IPS DF 6.9 (cell line): ENCODE data around the gene PLOD1.
"Not testable (repeated sequence)": the region's sequence is repeated elsewhere in the genome, so short reads cannot be mapped to it uniquely, and the experiment has no call there.

Experiments used
- DNase-seq: peaks from one replicate; pipeline ENCODE4 v3.0.0-alpha.2; 2013; ENCODE audit warnings: low read depth, low spot score
- H3K27ac ChIP-seq: one replicate; pipeline ENCODE4 v1.5.1; 2013; ENCODE audit warnings: low read length, control low read depth
- H3K27me3 ChIP-seq: 2 replicates; pipeline ENCODE4 v1.6.1; 2013; ENCODE audit warnings: mild to moderate bottlenecking, low read length; ENCODE audit not compliant: control insufficient read depth, insufficient read depth
- H3K36me3 ChIP-seq: 2 replicates; pipeline ENCODE4 v1.6.1; 2013; ENCODE audit warnings: low read length; ENCODE audit not compliant: control insufficient read depth, insufficient read depth
- H3K4me1 ChIP-seq: 2 replicates; pipeline ENCODE4 v1.6.1; 2013; ENCODE audit warnings: low read length; ENCODE audit not compliant: control insufficient read depth, insufficient read depth
- H3K4me3 ChIP-seq: 2 replicates; pipeline ENCODE4 v1.5.1; 2013; ENCODE audit warnings: mild to moderate bottlenecking, low read length
- H3K9me3 ChIP-seq: 2 replicates; pipeline ENCODE4 v1.6.1; 2013; ENCODE audit warnings: low read length, inconsistent platforms; ENCODE audit not compliant: control insufficient read depth, insufficient read depth
- WGBS: extraction: QIAGEN DNeasy Blood & Tissue Kit; methylation state at CpG from one replicate; pipeline ENCODE4 v1.1.7; 2013; ENCODE audit warnings: mixed read lengths, missing lambda C conversion rate; ENCODE audit not compliant: insufficient read length, insufficient coverage; 5-methylcytosine and 5-hydroxymethylcytosine counted together

The PLOD1 gene

DNA sequence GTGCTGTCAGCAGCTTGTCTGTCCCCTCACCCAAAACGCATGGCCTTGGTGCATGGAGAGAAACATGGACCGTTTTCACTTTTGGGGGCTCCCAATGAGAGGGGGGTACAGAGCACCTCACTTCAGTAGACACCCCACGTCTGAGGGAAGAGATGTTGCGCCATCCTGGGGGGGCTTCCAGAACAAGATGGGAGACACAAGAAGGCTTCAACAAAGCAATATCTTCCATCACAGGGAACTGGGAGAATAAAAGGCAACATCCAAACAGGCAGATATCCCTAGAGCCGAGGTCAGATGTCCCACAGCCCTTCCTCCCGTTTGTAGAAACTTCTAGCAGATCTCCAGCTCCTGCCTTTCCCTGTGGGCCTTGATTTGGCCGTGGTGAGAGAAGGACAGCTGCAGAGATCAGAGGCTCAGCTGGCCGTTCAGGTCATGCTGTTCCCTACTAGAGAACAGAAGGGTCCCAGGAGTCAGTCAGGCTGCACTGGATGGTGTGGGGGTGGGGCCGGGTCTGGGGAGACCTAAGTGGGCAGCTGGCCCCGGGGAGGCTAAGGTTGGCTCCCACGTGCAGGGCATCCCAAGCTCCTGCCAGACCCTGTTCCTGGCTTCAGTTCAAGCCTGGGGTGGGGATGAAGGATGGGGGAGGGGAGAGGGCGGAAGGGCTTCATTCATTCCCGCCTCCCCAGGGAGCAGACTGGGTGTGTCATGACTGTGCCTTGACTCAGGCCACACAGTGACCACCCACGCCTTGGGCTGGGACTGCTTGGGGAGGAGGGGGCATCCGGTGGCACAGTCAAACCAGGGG lies 4.4 kb downstream of the PLOD1 start:
- DNase-seq: no peak
- Histone ChIP-seq H3K27ac (no peak overlapping the region), H3K36me3 (no peaks in the 10 kb centered on the region), H3K9me3 (no peaks in the 10 kb centered on the region), H3K27me3 (no peaks in the 10 kb centered on the region), H3K4me1 (peaks cover 4% of the 10 kb centered on the region; the same call in 1 of the 2 replicates), H3K4me3 (no peak overlapping the region)
- no CpG with 5 or more reads among the region's 15 CpGs for WGBS

DNA sequence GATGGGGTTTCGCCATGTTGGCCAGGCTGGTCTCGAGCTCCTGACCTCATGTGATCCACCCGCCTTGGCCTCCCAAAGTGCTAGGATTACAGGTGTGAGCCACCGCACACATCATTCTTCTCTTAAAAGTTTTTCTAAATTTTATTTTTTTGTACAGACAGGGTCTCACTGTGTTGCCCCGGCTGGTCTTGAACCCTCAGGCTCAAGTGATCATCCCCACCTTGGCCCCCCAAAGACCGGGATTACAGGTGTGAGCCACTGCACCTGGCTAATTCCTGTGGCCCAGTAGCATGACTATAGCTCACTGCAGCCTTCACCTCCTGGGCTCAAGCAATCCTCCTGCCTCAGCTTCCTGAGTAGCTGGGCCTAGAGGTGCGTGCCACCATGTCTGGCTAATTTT lies 5.3 kb downstream of the PLOD1 start:
- H3K36me3 ChIP-seq, H3K9me3 ChIP-seq, H3K27ac ChIP-seq, H3K27me3 ChIP-seq, H3K4me1 ChIP-seq, H3K4me3 ChIP-seq, DNase-seq: not testable (repeated sequence)
- WGBS: no CpG with 5 or more reads among the region's 7 CpGs

DNA sequence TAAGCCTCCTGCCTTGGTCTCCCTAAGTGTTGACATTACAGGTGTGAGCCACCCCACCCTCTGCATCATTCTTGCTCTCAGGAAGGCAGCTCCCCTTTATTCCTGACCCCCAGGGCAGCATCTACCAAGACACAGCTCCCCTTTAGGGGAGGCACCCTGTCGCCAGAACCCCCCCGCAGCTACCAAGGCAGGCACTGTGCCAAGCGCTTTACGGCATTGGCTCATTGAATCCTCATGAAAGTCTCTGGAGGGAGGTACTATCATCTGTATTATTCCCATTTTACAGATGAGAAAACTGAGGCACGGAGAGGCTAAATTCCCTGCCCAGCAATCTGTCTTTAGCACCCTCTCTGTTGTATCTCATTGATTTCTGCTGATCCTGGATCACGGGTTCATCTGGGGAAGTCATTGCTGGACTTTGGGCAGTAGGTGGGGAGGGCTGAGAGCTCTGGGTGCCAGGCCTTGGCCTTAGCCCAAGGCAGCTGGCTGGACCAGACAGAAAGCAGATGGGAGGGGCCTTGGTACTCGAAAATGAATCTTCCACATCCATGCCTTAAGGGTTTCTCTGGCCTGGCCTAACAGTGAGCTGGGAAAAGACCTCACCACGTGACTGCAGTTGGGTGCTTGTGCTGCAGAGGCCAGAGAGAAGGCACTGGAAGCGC lies 5.9 kb downstream of the PLOD1 start:
- no CpG with 5 or more reads among the region's 9 CpGs for WGBS

DNA sequence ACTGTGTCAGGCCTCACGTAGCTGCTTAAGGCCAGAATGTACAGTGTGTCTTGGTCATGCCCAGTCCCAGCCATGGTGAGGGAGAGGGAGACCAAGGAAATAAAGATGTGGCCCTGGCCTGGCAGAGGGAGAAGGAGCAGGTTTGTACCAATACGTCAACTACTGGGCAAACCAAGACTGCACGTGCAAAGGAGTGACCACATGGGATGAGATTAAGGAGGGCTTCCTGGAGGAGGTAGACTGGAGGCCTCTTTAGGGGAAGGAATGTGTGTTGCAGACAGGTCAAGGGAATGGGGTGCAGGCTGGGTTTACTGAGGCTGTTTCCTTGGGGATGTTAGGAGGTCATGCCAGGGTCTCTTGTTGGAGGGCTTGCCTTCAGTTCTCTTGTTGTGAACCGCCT lies 7.8 kb downstream of the PLOD1 start:
- DNase-seq: no peak
- Histone ChIP-seq H3K4me3 (no peak overlapping the region), H3K27ac (no peak overlapping the region), H3K36me3 (no peaks in the 10 kb centered on the region), H3K9me3 (no peaks in the 10 kb centered on the region), H3K4me1 (peaks cover 4% of the 10 kb centered on the region; the same call in 1 of the 2 replicates), H3K27me3 (no peaks in the 10 kb centered on the region)
- no CpG with 5 or more reads among the region's 4 CpGs for WGBS

More for the DNA sequence above, 5.9 kb downstream of the PLOD1 start:
- no peaks in the 10 kb centered on the region for H3K27me3 ChIP-seq
- H3K4me3 ChIP-seq: no peak overlapping the region
- DNase-seq: no peak
- no peaks in the 10 kb centered on the region for H3K9me3 ChIP-seq
- H3K36me3 ChIP-seq: no peaks in the 10 kb centered on the region
- no peak overlapping the region for H3K27ac ChIP-seq
- H3K4me1 ChIP-seq: peaks cover 4% of the 10 kb centered on the region; the same call in 1 of the 2 replicates

DNA sequence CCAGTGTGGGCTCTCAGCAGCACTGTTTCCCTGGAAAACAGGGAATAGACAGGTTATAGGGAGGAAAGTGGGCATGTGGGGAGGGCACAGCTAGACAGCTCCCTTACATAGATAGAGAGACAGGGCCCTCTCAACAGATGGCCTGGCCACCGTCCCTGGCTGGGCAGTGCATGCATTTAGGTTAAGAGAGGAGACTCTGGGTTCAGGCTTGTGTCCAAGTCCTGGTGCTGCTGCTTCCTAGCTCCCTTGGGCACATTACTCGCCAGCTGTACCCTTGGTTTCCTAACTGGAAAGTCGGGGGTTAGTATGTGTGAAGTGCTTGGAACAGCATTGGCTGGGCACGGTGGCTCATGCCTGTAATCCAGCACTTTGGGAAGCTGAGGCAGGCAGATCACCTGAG lies 9.1 kb downstream of the PLOD1 start:
- H3K9me3 ChIP-seq: no peaks in the 10 kb centered on the region
- DNase-seq: no peak
- no peaks in the 10 kb centered on the region for H3K36me3 ChIP-seq
- WGBS: no CpG with 5 or more reads among the region's 4 CpGs
- H3K4me3 ChIP-seq: no peak overlapping the region
- no peak overlapping the region for H3K27ac ChIP-seq
- peaks cover 4% of the 10 kb centered on the region; the same call in 1 of the 2 replicates for H3K4me1 ChIP-seq
- no peaks in the 10 kb centered on the region for H3K27me3 ChIP-seq

DNA sequence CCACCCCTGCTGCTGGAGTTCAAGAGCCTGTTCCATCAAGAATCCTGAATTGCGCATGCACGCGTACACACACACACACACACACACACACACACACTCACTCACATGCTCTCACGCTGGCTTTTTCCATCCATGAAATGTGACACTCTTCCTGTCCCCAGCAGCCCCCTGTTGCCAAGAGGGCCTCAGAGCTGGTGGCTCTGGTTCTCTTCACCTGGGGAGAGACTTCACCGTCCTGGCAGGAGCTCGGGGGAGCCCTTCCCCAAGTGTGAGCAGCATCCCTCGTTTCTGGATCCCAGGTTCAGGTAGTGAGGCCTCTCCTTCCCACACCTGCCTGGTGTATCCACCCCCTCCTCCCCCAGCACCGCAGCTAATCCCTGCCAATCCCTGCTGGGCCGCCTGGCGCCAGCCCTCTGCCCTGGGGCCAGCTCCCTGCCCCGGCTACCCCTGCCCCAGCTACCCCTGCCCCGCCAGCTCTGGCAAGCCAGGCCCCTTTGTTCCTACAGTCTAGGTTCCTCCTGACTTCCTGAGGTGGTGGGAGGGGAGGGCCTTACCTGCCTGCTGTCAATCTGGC lies 9.9 kb downstream of the PLOD1 start:
- no peak for DNase-seq
- WGBS: no CpG with 5 or more reads among the region's 12 CpGs

DNA sequence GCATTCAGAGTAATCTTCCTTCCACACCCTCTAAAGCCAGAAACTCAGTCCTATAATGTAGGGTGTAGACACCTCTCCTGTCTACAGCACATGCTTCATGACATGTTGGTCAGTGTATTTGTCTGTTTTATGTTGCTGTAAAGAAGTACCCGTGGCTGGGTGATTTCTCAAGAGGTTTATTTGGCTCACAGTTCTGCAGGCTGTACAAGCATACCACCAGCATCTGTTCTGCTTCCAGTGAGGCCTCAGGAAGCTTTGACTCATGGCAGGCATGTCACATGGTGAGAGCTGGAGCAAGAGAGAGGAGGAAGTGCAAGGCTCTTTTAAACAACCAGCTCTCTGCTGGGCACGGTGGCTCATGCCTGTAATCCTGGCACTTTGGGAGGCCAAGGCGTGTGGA lies 12.1 kb downstream of the PLOD1 start:
- Histone ChIP-seq H3K4me1 (peaks cover 4% of the 10 kb centered on the region; the same call in 1 of the 2 replicates), H3K4me3 (no peak overlapping the region), H3K9me3 (no peaks in the 10 kb centered on the region), H3K27ac (no peak overlapping the region), H3K36me3 (no peaks in the 10 kb centered on the region; the same call in 1 of the 2 replicates), H3K27me3 (no peaks in the 10 kb centered on the region)
- no peak for DNase-seq
- no CpG with 5 or more reads among the region's 3 CpGs for WGBS

More for the DNA sequence above, 9.9 kb downstream of the PLOD1 start:
- no peaks in the 10 kb centered on the region; the same call in 1 of the 2 replicates for H3K36me3 ChIP-seq
- no peaks in the 10 kb centered on the region for H3K27me3 ChIP-seq
- H3K27ac ChIP-seq: no peak overlapping the region
- H3K4me3 ChIP-seq: no peak overlapping the region
- no peaks in the 10 kb centered on the region for H3K9me3 ChIP-seq
- peaks cover 4% of the 10 kb centered on the region; the same call in 1 of the 2 replicates for H3K4me1 ChIP-seq

DNA sequence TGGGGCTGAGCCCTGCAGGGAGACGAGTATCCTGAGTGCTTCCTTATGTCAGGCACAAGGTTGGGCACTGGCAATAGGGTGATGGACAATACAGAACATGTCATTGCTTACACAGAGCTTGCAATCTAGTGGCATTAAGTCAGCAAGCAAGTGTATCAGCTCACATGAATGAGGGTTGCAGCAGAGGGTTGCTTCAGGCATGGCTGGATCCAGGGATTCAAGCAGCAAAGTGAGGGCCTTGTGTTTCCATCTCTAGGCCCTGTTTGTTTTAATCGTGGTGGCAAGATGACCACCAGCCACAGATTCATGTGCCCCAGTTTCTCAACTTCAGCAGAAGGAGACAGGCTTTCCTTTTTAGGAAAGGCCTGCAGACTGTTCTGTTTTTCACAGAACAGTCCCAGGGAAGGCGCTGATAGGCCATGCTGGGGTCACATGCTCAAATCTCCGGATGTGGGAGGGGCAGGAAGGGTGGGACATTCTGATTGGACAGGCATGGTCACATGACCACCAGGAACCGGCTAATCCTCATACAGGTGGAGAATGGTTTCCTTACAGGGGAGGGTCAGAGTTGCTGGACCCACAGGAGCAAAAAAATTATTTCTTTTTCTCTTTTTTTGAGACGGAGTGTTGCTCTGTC lies 14.4 kb downstream of the PLOD1 start:
- no peak overlapping the region for H3K27ac ChIP-seq
- H3K4me1 ChIP-seq: 0 out of 2 replicates have a peak, but pooled peaks cover 2% of the 10 kb centered on the region
- H3K4me3 ChIP-seq: no peak overlapping the region
- no peak for DNase-seq
- H3K36me3 ChIP-seq: no peaks in the 10 kb centered on the region; the same call in 1 of the 2 replicates
- H3K9me3 ChIP-seq: no peaks in the 10 kb centered on the region
- no peaks in the 10 kb centered on the region for H3K27me3 ChIP-seq
- WGBS: no CpG with 5 or more reads among the region's 6 CpGs

DNA sequence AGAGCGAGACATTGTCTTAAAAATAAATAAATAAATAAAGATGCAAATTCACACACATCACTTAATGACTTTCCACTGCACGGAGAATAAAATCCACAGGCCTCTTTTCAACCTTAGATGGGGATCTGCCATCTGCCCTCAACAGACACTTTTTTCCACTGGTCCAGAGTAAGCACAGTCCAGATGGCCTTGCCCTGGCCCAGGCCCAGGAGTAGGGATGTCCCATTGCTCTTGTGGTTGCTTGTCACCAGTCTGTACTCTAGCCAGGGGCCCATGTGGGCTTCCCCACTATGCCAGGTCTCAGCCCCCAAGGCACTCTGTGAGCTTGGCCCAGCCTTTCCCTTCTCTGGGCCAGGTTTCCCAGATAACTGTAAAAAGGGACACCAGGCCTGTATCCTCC lies 17.4 kb downstream of the PLOD1 start:
- no CpG with 5 or more reads among the region's 2 CpGs for WGBS
- no peaks in the 10 kb centered on the region for H3K9me3 ChIP-seq
- no peak for DNase-seq
- H3K27ac ChIP-seq: no peak overlapping the region
- no peaks in the 10 kb centered on the region; the same call in none of the 2 replicates for H3K36me3 ChIP-seq
- H3K27me3 ChIP-seq: no peaks in the 10 kb centered on the region
- no peak overlapping the region for H3K4me3 ChIP-seq
- H3K4me1 ChIP-seq: no peaks in the 10 kb centered on the region

DNA sequence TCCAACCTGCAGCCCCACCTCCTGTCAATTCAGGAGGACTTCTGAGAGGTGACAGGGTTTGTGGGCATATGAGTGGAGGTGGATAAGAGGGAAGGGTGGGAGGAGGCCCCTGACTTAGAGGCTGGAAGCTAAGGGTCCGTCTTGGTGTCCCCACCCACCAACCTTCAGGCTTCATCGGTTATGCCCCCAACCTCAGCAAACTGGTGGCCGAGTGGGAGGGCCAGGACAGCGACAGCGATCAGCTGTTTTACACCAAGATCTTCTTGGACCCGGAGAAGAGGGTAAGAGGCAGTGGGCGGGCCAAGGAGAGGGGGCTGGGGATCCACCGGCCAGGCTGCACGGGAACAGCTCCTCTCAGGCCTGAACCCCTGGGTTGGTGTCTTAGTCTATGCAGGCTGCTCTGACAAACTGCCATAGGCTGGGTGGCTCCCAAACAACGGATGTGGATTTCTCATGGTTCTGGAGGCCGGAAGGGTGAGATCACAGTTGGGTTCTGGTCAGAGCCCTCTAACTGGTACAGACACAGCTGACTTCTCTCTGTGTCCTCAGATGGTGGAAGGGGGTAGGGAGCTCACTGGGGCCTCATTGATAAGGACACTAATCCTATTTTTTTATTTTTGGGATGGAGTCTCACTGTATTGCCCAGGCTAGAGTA lies 18.1 kb downstream of the PLOD1 start:
- H3K4me3 ChIP-seq: no peak overlapping the region
- no peaks in the 10 kb centered on the region for H3K4me1 ChIP-seq
- no peaks in the 10 kb centered on the region for H3K9me3 ChIP-seq
- H3K27me3 ChIP-seq: no peaks in the 10 kb centered on the region
- no peak for DNase-seq
- no peak overlapping the region for H3K27ac ChIP-seq
- no peaks in the 10 kb centered on the region; the same call in none of the 2 replicates for H3K36me3 ChIP-seq
- WGBS: no CpG with 5 or more reads among the region's 11 CpGs
